LHCN-M2 (cell line): ENCODE measurements around the gene RNF169. TPM values are rescaled to one million over a fixed set of nuclear protein-coding genes. Genes with fewer than 3 reads are reported as not detected.
A peak's percentile ranks its signal among the peaks of the same experiment; 100 is the strongest.
"Not testable (repeated sequence)": the region's sequence is repeated elsewhere in the genome, so short reads cannot be mapped to it uniquely, and the experiment has no call there.

Experiments
- DNase-seq: peaks from one replicate; pipeline ENCODE4 v3.0.0-alpha.2; 2012; ENCODE audit warnings: low read depth
- total RNA-seq: library from RNA; depleted of rRNA; stranded (reverse); fragments of >200 nt; gene quantifications from 2 replicates; pipeline ENCODE4 v1.2.3, GENCODE V29; 2014

The RNF169 gene
- total RNA-seq, 1 experiment from 2014 or later, result 14.9 TPM

- DNase-seq, result no peak
Observed at GRCh38 chr11:74729397-74729796, 19.3 kb upstream of the RNF169 start.

- no peak for DNase-seq
Observed at GRCh38 chr11:74730571-74731260, 17.9 kb upstream of the RNF169 start.

GRCh38 chr11:74731301-74732094, 17.2 kb upstream of the RNF169 start, which contains the start of gene CHRDL2:
Gene CHRDL2 (minus strand): TSS chr11:74731426. CDS start chr11:74730888, 538 bp downstream.
- peak; percentile 18 for DNase-seq

- DNase-seq, result no peak
Observed at GRCh38 chr11:74734559-74734925, 14.1 kb upstream of the RNF169 start.

GRCh38 chr11:74735365-74735928, 13.2 kb upstream of the RNF169 start:
- no peak for DNase-seq

- no peak for DNase-seq
Observed at GRCh38 chr11:74736031-74736430, 12.6 kb upstream of the RNF169 start.

GRCh38 chr11:74739546-74740270, 8.9 kb upstream of the RNF169 start:
- peak; percentile 55 for DNase-seq

GRCh38 chr11:74742070-74742469, 6.6 kb upstream of the RNF169 start:
- no peak for DNase-seq

GRCh38 chr11:74743640-74744039, 5.0 kb upstream of the RNF169 start:
- DNase-seq, result no peak

GRCh38 chr11:74744277-74744676, 4.4 kb upstream of the RNF169 start:
- DNase-seq, result no peak

GRCh38 chr11:74746868-74747267, 1.8 kb upstream of the RNF169 start:
- DNase-seq, result no peak

GRCh38 chr11:74749127-74749964, 697 bp downstream of the RNF169 start:
- peak; percentile 39 for DNase-seq

GRCh38 chr11:74749965-74750296, 1.3 kb downstream of the RNF169 start:
- no peak for DNase-seq

- not testable (repeated sequence) for DNase-seq
Observed at GRCh38 chr11:74750598-74750997, 1.9 kb downstream of the RNF169 start.

GRCh38 chr11:74751303-74751702, 2.7 kb downstream of the RNF169 start:
- DNase-seq, result no peak

- DNase-seq, result peak; percentile 83
Observed at GRCh38 chr11:74754507-74755252, 6.0 kb downstream of the RNF169 start.

GRCh38 chr11:74755395-74755995, 6.8 kb downstream of the RNF169 start:
- DNase-seq, result peak; percentile 13

GRCh38 chr11:74756571-74756970, 7.9 kb downstream of the RNF169 start:
- no peak for DNase-seq

GRCh38 chr11:74766905-74767304, 18.3 kb downstream of the RNF169 start:
- no peak for DNase-seq

GRCh38 chr11:74768172-74768651, 19.6 kb downstream of the RNF169 start:
- not testable (repeated sequence) for DNase-seq
